ENCODE data around the gene SLC35G3.

- TF ChIP-seq CTCF (IDR thresholded peaks at IDR 0.05) = no peak
- no peak for TF ChIP-seq POLR2A (IDR thresholded peaks at IDR 0.05)
Observed at GRCh38 chr17:35243561-35244340, 49.6 kb upstream of the SLC35G3 start.

All from body of pancreas (tissue), 4 donors.